ENCODE measurements around the gene NKAIN2.

- TF ChIP-seq, protein P1, sequence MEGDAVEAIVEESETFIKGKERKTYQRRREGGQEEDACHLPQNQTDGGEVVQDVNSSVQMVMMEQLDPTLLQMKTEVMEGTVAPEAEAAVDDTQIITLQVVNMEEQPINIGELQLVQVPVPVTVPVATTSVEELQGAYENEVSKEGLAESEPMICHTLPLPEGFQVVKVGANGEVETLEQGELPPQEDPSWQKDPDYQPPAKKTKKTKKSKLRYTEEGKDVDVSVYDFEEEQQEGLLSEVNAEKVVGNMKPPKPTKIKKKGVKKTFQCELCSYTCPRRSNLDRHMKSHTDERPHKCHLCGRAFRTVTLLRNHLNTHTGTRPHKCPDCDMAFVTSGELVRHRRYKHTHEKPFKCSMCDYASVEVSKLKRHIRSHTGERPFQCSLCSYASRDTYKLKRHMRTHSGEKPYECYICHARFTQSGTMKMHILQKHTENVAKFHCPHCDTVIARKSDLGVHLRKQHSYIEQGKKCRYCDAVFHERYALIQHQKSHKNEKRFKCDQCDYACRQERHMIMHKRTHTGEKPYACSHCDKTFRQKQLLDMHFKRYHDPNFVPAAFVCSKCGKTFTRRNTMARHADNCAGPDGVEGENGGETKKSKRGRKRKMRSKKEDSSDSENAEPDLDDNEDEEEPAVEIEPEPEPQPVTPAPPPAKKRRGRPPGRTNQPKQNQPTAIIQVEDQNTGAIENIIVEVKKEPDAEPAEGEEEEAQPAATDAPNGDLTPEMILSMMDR (conservative IDR thresholded peaks at IDR 0.05; ENCODE audit: low read depth, low read length), result no peak
- no peak for TF ChIP-seq EZH2 (IDR thresholded peaks at IDR 0.05; ENCODE audit: borderline replicate concordance, low read depth, low read length, poor library complexity, severe bottlenecking)
These were observed 251.7 kb downstream of the NKAIN2 start for GRCh38 chr6:124055395-124055794.
